WERI-Rb-1 (cell line): ENCODE results near the gene NGF.

Source experiments
- DNase-seq: peaks from one replicate; pipeline ENCODE4 v3.0.0-alpha.2; 2020
- H3K27ac ChIP-seq: fragments of 250-450 bp; sonication (Bioruptor Pico); 2 replicates; pipeline ENCODE4 v1.5.1; 2020; ENCODE audit warnings: mild to moderate bottlenecking, moderate library complexity
- H3K27me3 ChIP-seq: fragments of 250-450 bp; sonication (Bioruptor Pico); 2 replicates; pipeline ENCODE4 v1.5.1; 2021; ENCODE audit warnings: mild to moderate bottlenecking, low read depth, moderate library complexity; ENCODE audit not compliant: insufficient read depth, severe bottlenecking
- H3K36me3 ChIP-seq: fragments of 250-450 bp; sonication (Bioruptor Pico); 2 replicates; pipeline ENCODE4 v1.5.1; 2020; ENCODE audit warnings: mild to moderate bottlenecking, moderate library complexity
- H3K4me3 ChIP-seq: 2 replicates; pipeline ENCODE4 v1.5.1; 2011; ENCODE audit warnings: low read depth, mild to moderate bottlenecking, control low read depth, low read length
- H3K9me3 ChIP-seq: fragments of 250-450 bp; sonication (Bioruptor Pico); 2 replicates; pipeline ENCODE4 v1.5.1; 2021; ENCODE audit warnings: mild to moderate bottlenecking, moderate library complexity; ENCODE audit not compliant: severe bottlenecking
- CTCF ChIP-seq: IDR thresholded peaks from 2 replicates; pipeline ENCODE4 v1.5.1; 2011; ENCODE audit warnings: low read depth, mild to moderate bottlenecking, control low read depth, inconsistent platforms, low read length

The NGF gene

GRCh38 chr1:115296981-115297380, 41.1 kb downstream of the NGF start:
- no peaks in the 10 kb centered on the region for H3K9me3 ChIP-seq
- H3K27ac ChIP-seq = no peak overlapping the region
- H3K36me3 ChIP-seq = no peaks in the 10 kb centered on the region
- H3K4me3 ChIP-seq = no peak overlapping the region
- DNase-seq = no peak
- no peaks in the 10 kb centered on the region for H3K27me3 ChIP-seq
- no peak for TF ChIP-seq CTCF

- no peaks in the 10 kb centered on the region for H3K36me3 ChIP-seq
- H3K4me3 ChIP-seq = no peak overlapping the region
- no peak overlapping the region for H3K27ac ChIP-seq
- H3K9me3 ChIP-seq = no peaks in the 10 kb centered on the region
- DNase-seq = no peak
- H3K27me3 ChIP-seq = no peaks in the 10 kb centered on the region
- no peak for TF ChIP-seq CTCF
Observed at GRCh38 chr1:115295904-115296696, 41.9 kb downstream of the NGF start.

GRCh38 chr1:115293899-115294298, 44.1 kb downstream of the NGF start:
- H3K9me3 ChIP-seq = no peaks in the 10 kb centered on the region
- no peak for TF ChIP-seq CTCF
- no peak overlapping the region for H3K4me3 ChIP-seq
- H3K27ac ChIP-seq = no peak overlapping the region
- H3K36me3 ChIP-seq = no peaks in the 10 kb centered on the region
- no peaks in the 10 kb centered on the region for H3K27me3 ChIP-seq
- DNase-seq = no peak

- Histone ChIP-seq H3K27me3 (no peaks in the 10 kb centered on the region), H3K9me3 (no peaks in the 10 kb centered on the region), H3K27ac (no peak overlapping the region), H3K36me3 (no peaks in the 10 kb centered on the region), H3K4me3 (no peak overlapping the region)
- no peak for TF ChIP-seq CTCF
- DNase-seq = no peak
Observed at GRCh38 chr1:115293006-115293405, 45.0 kb downstream of the NGF start.

GRCh38 chr1:115291741-115292140, 46.3 kb downstream of the NGF start:
- Histone ChIP-seq H3K36me3 (no peaks in the 10 kb centered on the region), H3K27ac (no peak overlapping the region), H3K9me3 (no peaks in the 10 kb centered on the region), H3K4me3 (no peak overlapping the region), H3K27me3 (no peaks in the 10 kb centered on the region)
- no peak for TF ChIP-seq CTCF
- no peak for DNase-seq

- DNase-seq = no peak
- H3K27me3 ChIP-seq = no peaks in the 10 kb centered on the region
Observed at GRCh38 chr1:115289940-115290339, 48.1 kb downstream of the NGF start.

More at GRCh38 chr1:115289940-115290339, 48.1 kb downstream of the NGF start:
- Histone ChIP-seq H3K4me3 (no peak overlapping the region), H3K36me3 (no peaks in the 10 kb centered on the region), H3K9me3 (no peaks in the 10 kb centered on the region), H3K27ac (no peak overlapping the region)
- no peak for TF ChIP-seq CTCF
